Activated CD4-positive, alpha-beta T cell treated with anti-CD3 and anti-CD28 coated beads for 1 hour (primary cell): ENCODE measurements around the gene BTBD9.

Experiments
- DNase-seq: peaks from one replicate; pipeline ENCODE4 v3.0.0-alpha.2; 2020

The BTBD9 gene

GRCh38 chr6:38169977-38170526 is 469.7 kb downstream of the BTBD9 start:
- DNase-seq = no peak

GRCh38 chr6:38169221-38169976 is 470.3 kb downstream of the BTBD9 start:
- no peak for DNase-seq

GRCh38 chr6:38168699-38169098 is 471.0 kb downstream of the BTBD9 start:
- no peak for DNase-seq

- DNase-seq = no peak
These were observed 471.6 kb downstream of the BTBD9 start for GRCh38 chr6:38168126-38168525.

- no peak for DNase-seq
These were observed 472.1 kb downstream of the BTBD9 start for GRCh38 chr6:38167598-38167997.

- no peak for DNase-seq
These were observed 473.1 kb downstream of the BTBD9 start for GRCh38 chr6:38166411-38167240.

GRCh38 chr6:38164671-38165108 is 475.0 kb downstream of the BTBD9 start:
- DNase-seq = no peak

- no peak for DNase-seq
These were observed 475.6 kb downstream of the BTBD9 start for GRCh38 chr6:38164131-38164481.

- DNase-seq = no peak
These were observed 476.3 kb downstream of the BTBD9 start for GRCh38 chr6:38163186-38164130.

GRCh38 chr6:38162493-38163185 is 477.1 kb downstream of the BTBD9 start:
- no peak for DNase-seq

GRCh38 chr6:38161754-38162492 is 477.8 kb downstream of the BTBD9 start:
- DNase-seq = no peak

- DNase-seq = no peak
These were observed 478.4 kb downstream of the BTBD9 start for GRCh38 chr6:38161331-38161730.

- DNase-seq = no peak
These were observed 478.9 kb downstream of the BTBD9 start for GRCh38 chr6:38160831-38161230.

GRCh38 chr6:38159596-38159995 is 480.1 kb downstream of the BTBD9 start:
- no peak for DNase-seq

GRCh38 chr6:38158762-38159350 is 480.9 kb downstream of the BTBD9 start:
- DNase-seq = no peak

- DNase-seq = no peak
These were observed 481.8 kb downstream of the BTBD9 start for GRCh38 chr6:38157905-38158304.

GRCh38 chr6:38156818-38157565 is 482.7 kb downstream of the BTBD9 start:
- no peak for DNase-seq

- DNase-seq = no peak
These were observed 484.0 kb downstream of the BTBD9 start for GRCh38 chr6:38155621-38156204.

GRCh38 chr6:38155144-38155543 is 484.6 kb downstream of the BTBD9 start:
- DNase-seq = no peak

GRCh38 chr6:38154731-38155130 is 485.0 kb downstream of the BTBD9 start:
- no peak for DNase-seq
